ENCODE results near the gene HMGN1.
"Not testable (repeated sequence)": the region's sequence is repeated elsewhere in the genome, so short reads cannot be mapped to it uniquely, and the experiment has no call there.

The HMGN1 gene, protein sequence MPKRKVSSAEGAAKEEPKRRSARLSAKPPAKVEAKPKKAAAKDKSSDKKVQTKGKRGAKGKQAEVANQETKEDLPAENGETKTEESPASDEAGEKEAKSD

DNA sequence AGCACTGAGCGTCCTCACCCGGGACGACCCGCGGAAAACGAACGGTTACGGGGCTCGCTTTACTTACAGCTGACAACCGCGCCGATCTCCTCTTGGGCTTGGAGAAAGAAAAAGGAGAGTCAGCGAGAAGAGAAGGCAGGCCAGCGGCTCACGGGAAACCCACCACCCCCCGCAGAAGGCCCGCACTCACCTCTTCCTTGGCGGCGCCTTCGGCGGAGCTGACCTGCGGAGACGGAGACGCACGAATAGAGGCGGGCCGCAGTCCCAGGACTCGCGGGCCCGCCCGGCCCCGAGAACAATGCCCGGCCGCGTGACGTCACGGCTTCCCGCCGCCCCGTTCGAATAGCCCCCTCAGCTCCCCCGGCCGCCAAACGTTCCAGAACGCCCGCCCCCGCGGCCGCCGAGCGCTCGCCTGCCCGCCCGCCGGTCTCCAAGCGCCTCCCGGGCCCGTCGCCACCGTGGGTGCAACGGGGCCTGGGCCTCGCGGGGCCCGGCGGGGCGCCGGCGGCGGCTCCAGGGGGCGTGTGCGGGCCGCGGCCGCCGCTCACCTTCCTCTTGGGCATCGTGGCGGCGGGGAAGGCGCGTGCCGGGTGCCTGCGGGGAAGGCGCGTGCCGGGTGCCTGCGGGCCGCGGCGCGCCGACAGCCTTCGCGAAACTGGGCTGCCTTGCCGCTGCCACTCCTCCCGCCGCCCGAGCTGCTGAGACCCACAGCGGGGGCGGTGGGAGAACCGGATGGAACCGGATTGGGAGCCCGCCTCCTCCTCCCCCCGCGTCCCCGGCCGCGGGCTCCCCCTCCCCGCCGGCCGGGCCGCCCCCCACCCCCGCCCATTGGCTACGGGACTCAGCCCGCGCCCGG, at the start of gene HMGN1:
TSS of gene HMGN1 (minus strand) at position 734 of the 856 bp plus-strand sequence. CDS start at position 563, 171 bp downstream.
- DNase-seq, result peak; percentile 90

DNA sequence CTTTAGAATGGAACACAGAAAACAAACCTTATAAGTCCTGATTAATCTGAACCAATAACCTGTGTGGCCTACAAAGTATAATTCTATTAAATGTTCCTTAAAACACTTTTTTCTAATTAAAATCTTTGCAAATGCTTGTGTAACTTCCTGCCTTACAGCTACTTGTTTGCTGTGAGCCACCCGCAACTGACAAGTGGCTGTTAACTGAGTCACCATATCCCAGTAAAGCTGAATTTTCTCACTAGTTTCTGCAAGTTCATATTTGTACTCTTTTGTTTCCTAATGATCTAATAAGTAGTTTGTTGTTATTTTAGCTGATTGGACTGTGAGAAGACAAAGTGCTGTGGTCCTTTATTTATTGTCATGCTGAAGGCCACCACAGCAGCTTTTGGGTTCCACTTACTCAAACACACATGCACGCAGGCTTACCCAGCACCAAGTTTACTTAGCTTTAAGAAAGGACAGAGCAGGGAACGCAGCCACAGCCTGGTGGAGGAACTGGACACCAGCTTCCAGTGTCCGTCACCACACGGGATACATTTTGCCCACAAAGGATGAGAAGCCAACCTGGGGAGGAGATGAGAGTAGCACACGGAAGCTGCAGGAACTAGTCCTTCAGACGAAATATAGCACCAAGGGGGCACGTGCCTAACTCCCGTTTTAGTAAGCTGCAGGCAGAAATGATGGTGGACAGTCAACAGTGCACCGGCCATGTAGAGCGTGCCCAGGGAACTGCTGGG, 48.9 kb upstream of the HMGN1 start:
- no peak for DNase-seq

DNA sequence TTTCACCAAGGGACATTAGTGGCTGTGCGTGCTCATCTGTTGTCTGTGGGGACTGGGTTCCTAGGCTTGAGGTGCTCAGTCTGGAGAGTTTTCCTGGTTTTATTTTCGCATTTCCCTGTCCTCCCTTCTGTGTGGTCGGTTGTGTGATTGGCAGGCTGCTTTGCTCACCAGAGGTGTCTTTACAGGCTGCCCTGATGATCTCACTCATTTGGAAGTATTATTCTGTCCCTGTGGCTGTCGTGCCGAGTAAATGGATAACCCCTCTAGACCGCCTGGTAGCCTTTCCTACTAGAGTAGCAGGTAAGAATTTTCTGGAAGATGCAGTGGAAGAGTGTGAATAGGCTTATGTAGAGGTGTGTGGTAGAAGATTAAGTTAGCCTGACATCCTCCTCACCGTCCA, 44.1 kb upstream of the HMGN1 start:
- DNase-seq, result no peak

DNA sequence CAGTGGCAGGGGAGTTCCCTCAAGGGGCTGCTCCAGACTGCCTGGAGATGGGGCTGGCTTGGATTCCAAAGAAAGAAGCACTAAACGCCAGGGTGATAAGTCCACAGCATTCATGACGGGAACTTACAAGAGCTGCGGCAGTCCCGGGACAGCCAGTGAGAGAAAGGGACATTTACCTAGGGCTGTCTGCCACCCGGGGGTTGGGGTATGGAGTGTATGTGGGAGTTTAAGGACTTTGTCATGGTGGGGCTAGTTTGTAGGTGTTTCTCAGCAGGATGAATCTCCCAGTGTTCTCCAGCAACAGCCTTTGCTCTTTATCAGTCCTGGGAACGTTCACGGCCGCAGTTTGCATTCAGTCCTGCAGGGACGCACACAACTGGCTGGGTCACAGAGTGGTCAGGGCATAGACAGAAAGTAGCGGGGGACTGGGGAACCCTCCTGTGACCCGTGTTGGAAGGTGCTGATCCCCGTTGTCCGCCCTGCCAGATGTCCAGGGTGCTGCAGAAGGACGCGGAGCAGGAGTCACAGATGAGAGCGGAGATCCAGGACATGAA, 41.4 kb upstream of the HMGN1 start:
- DNase-seq, result no peak

DNA sequence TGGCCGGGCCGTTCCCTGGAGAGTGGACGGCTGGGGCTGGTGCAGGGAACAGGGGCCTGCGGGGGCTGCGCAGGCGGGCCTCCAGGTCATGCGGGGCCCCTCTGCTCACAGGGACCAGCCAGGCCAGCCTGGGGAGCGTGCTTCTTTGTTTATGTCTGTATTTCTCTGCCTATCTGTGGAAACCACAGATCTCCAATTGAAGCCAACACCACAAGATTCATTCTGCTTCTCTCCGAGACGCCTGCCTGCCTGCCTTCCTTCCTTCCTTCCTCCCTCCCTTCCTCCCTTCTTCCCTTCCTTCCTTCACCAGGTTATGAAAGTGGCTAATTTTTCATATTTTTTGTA, 39.9 kb upstream of the HMGN1 start:
- DNase-seq, result no peak

DNA sequence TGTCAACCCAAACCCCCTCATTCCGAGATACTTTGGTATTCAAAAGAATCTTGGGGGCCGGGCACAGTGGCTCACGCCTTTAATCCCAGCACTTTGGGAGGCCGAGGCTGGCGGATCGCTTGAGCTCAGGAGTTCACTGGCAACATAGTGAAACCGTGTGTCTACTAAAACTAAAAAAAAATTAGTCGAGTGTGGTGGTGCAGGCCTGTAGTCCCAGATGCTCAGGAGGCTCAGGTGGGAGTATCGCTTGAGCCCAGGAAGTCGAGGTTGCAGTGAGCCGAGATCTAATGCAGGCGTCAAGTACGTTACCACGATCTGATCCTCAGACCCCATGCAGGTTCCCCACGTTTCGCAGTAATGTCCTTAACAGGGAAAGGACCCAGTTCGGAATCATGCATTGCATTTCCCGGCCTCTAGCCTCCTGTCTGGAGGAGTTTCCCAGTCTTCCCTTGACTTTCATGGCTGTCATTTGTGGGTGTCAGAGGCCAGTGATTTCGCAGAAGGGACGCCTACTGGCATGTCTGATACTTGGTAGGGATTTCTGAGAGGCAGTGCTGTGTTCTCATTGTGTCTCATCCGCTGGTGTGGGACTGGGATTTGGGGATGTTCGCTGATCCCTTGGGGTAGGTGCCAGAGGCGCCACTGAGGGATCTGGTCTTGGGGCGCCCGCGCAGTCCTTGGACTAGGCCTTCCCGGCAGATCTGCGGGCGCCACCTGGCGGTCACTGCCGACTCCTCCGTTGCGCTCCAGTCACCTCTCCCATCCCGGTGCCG, 39.3 kb upstream of the HMGN1 start:
- DNase-seq, result peak; percentile 92

DNA sequence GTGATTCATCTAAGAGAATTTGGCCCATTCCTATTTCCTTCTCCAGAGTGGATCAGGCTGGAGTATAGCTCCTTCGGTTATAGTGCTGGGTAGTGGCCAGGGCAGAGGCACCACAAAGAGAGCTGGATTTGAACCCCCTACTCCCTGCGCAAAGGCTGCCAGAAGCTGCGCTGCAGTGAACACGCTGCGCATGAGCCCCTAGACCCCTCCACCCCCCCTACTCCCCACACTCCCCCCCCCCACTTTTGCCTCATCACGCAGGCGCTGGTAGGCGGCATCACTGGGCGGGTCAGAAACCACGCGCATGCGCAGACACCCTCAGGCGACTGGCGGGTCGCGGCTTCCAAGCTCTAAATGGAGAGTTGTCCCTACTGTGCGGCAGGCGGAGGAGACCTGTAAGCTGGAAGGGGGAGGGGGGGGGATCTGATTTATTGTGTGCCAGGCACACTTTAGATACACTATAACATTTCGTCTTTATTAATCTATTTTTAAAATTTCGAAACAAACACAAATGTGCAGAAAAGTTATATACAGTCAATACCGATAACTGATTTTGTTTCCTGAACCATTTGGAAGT, 38.7 kb upstream of the HMGN1 start:
- DNase-seq, result peak; percentile 92

DNA sequence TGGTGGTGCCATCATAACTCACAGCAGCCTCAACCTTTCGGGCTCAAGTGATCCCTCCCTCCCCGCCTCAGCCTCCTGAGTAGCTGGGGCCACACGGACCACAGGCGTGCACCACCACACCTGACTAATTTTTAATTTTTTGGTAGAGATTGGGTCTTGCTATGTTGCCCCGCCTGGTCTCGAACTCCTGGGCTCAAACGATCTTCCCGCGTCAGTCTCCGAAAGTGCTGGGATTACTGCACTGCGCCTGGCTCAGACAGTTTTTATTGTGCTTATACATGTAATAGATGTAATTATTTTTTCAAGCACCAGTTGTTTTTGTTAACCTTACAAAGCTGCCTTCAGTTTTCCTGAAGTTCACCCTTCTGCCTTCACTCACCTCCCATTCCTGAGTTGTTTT, 38.0 kb upstream of the HMGN1 start:
- no peak for DNase-seq

DNA sequence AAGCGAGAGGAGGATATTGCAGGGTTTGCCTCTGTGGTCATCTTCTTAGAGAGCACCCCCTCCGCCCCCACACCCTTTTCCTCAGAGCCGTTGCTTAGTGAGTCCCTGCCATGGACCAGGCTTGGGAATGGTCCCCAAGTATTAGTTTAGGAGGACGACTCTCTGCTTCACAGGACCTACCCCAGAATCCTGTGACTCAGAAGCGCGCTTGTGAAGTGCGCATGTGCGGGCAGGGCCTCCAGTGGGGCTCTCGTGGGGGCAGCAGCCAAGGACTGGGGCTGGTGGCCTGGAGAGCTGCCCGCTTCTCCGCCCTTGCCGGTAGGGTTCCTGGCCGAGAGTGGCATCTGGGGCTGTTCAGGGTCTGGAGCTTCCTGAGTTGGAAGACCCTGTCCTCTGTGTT, 37.3 kb upstream of the HMGN1 start:
- DNase-seq, result no peak

DNA sequence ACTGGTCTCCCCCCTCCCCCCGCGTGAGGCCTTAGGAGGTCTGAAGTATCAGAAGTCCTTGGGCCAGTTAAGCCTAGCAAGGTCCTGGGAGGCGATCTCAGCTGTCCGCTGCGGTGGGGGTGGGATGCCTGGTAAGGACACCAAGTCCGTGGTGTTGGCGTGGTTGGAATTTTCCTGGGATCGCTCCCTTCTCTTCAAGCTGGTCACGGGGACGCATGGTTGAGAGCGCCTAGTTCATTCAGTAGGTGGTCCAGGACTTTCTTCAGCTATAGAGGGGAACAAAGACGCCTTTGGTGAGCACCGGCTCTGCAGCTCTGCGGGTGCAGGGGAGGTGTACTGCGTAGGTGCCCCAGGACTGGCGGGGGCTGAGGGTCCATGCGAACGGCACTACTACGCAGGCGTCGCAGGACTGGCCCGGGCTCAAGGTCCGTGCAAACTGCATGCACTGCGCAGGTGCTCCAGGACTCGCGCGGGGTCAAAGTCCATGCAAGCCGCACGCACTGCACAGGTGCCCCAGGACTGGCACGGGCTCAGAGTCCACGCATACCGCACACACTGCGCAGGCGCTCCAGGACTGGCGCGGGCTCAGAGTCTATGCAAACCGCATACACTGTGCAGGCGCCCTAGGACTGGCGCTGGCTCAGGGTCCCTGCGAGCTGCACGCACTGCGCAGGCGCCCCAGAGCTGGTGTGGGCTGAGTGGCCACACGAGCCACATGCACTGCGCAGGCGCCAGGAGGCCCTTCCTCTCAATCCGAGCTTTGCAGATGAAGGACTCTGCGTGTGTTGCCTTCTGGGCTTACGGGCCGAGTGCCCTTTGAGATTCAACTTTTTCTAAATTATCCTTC, 36.6 kb upstream of the HMGN1 start:
- peak; percentile 59 for DNase-seq

DNA sequence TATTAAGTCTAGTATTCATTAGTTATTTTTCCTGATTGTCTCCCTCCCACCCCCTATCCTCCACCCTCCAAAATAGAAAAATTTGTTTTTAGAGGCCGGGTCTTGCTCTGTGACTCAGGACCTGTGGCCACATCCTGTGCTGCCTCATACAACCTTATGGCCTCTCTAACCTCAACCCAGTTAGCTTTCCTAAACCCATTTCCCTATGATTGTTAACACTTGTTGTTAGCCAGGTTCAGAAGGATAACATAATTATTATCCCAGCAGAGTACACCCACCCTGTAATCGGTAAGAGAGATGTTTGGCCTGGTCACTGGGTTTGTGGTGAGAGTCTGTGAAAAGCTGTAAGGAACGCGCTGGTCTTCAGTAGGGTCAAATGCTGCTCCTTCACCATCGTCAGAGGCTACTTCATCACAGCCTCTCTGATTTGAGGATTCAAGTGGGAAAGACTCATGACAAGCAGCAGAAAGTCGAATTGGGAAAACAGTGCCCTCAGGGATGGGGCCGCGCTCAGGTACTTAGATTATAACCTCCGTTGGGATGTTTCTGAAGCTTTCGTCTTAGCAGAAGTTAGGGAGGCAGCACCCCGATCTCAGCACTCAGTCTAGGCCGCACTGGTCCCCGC, 35.9 kb upstream of the HMGN1 start:
- DNase-seq, result no peak

DNA sequence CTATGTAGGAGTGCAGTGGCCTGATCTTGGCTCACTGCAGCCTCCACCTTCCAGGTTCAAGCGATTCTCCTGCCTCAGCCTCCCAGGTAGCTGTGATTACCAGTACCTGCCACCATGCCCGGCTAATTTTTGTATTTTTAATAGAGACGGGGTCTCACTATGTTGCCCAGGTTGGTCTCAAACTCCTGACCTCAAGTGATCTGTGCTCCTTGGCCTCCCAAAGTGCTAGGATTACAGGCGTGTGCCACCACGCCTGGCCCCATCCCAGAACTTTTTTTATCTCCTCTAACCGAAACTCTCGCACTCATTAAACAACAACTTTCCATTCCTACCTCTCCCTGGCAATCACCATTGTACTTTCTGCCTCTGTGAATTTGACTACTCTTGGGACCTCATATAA, 33.2 kb upstream of the HMGN1 start:
- not testable (repeated sequence) for DNase-seq

DNA sequence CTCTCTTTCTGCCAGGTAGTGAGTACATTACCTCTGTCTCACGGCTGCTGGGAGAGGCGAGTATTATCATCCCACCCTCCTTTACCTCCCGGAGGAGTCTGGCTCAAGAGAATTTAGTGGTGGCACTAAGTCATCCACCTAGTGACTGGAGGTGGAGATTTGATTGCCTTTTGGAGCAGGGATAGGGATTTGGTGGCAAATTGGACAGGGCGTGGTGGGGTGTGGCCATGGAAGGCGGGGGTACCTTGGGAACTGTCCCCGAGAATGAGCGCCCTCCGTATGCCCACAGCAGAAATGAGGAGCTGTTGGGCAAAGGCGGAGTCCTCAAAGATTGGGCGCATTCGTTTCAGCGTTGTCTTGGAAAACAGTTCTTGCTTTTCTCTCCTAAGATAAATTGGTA, 32.1 kb upstream of the HMGN1 start:
- DNase-seq, result no peak

DNA sequence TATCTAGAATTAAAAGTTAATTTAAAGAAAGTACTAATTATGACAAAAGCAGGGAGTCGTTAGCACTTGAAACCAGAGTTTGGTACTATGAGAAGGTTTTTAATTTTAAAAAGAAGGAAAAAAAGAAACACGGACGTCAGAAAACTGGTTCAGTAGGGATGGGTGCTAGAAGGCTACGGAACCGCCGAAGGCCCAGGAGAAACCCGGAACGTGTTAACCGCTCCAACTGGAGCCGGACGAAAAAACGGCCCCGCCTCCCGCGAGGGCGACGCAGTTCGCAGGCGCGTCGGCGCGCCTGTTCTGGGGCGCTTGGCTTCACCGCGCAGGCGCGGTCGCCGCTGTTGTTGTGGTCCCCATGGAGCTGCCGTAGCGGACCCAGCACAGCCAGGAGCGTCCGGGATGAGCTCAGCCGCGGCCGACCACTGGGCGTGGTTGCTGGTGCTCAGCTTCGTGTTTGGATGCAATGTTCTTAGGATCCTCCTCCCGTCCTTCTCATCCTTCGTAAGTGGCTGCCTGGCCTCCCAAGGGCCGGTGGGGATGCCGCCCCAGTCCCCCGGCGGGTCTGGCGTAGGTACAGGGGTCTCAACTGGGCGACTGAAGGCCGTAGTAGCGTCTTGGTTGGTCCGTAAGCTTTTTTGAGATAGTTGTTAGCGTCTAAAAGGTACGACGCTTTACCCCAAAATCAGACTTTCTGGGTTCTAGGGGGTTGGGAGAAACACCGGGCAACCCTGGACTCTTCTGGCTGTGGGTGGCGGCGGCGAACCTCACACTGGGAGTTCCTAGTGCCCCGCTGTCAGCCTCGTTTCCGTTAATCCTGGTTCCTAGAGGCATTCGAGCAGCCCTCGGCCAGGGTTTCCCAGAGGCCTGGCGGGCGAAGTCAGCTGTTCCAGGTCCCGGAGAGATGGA, 31.4 kb upstream of the HMGN1 start:
- DNase-seq, result peak; percentile 87

DNA sequence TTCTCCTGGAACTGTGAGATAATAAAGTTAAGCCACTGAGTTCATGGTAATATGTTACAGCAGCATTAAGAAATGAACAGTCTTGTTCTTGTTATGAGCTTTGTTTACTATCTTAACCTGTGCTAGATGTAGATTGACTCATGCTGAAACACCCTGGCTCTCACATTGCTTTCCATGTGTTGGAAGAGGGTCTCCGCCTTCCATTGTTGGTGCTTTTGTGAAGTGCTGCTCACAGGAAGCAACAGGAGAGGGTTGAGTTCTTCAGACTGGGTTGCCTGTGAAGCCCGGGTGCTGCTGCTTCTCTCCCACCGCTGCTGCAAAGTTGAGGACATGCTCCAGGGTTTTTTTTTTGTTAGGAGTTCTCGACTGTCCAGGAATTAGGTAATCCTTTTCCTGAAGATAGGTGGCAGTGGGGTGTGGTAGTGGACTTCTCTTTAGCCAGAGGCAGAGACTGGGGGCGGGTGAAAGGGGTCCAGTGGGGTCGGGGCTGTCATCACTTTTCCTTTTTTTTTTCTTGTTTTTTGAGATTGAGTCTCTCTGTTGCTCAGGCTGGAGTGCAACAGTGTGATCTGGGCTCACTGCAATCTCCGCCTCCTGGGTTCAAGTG, 28.7 kb upstream of the HMGN1 start:
- no peak for DNase-seq

DNA sequence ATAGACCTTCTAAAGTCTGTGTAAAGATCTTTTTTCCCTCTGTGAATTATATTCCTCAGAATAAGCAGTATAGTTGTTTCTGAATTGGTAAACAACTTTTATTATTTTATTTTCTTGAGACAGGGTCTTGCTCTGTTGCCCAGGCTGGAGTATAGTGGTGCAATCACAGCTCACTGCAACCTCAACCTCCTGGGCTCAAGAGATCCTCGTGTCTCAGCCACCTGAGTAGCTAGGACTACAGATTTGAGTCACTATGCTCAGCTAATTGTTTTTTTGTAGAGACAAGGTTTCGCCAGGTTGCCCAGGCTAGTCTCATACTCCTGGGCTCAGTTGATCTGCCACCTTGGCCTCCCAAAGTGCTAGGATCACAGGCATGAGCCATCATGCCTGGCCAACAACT, 26.6 kb upstream of the HMGN1 start:
- DNase-seq, result no peak

DNA sequence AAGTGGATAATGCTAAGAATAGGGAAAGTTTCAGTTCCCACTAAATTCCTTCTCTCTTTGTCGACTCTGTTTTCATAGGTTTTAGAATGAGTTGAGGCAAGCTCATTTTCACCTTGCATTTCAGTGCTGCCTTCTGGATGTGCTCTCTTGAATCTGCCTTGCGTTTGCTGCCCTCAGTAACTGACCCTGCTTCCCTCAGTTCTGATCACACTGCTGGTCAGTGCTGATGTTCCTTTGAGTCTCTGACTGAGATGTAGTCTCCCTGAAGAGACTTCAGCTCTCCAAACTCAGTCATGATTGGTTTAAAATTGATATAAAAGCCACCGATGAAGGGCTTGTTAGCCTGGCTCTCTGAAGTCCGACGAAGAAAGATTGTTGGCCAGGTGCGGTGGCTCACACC, 25.2 kb upstream of the HMGN1 start:
- no peak for DNase-seq

DNA sequence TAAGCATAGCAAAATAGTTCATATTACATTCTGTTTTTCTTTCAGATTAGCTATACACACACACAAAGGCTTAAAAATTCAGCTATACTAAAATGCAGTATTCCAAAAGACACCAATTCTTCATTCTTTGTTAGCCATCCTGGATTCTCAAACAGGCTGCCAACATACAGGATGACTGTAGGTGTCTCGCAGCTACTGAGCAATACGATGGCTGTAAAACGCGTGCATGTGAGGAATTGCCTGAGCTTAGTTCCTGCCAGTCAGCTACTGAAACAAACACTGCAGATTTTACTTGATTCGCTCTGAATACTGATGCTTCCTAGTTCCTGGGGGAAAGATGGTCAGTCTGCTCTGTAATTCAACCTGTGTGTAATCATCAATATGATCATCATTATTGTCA, 24.7 kb upstream of the HMGN1 start:
- DNase-seq, result no peak

DNA sequence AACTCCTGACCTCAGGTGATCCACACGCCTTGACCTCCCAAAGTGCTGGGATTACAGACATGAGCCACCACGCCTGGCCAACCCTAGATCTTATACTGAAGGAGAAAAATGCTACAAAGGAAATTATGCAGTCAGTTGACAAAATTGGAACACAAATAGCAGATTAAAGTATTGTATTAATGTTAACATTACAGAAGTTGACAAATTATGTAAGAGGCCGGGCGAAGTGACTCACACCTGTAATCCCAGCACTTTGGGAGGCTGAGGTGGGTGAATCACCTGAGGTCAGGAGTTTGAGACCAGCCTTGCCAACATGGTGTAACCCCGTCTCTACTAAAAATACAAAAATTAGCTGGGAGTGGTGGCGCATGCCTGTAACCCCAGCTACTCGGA, 21.0 kb upstream of the HMGN1 start:
- DNase-seq, result not testable (repeated sequence)

DNA sequence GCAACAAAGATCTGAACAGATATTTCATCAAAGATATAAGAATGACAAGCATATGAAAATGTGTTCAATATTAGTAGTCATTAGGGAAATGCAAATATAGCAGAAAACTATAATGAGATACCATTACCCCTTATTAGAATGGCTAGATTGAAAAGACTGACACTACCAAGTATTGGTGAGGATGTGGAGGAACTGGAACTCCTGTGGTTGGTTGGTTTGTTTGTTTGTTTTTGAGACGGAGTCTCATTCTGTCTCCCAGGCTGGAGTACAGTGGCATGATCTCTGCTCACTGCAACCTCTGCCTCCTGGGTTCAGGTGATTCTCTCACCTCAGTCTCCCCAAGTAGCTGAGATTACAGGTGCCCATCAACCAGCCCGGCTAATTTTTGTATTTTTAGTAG, 18.9 kb upstream of the HMGN1 start:
- DNase-seq, result no peak

All from stimulated activated CD4-positive, alpha-beta T cell treated with anti-CD3 and anti-CD28 coated beads, Interleukin-12 subunit alpha, Interleukin-12 subunit beta, amount 100 ng/mL, for 4 hours (primary cell).